ENCODE measurements around the gene GPR75.

GRCh38 chr2:53813151-53813550, 46.6 kb downstream of the GPR75 start:
- TF ChIP-seq CTCF (IDR thresholded peaks at IDR 0.05) (no peak), POLR2A (IDR thresholded peaks at IDR 0.05) (no peak)
